Caco-2 (cell line): Measurements from ENCODE around the gene SRRD. TPM values are rescaled to one million over a fixed set of nuclear protein-coding genes. Genes with fewer than 3 reads are reported as not detected.

Experiments
- BruUV-seq: library from RNA; stranded (reverse); fragments of 400-500 nt; replicated peaks from 2 replicates; lab custom pipeline; 2021; lab: Mats Ljungman, UMichigan
- CTCF ChIA-PET: fragments of 300-600 bp; sonication (Branson Sonifier 250); formaldehyde crosslinking; loops from one replicate; lab custom pipeline; 2022; ENCODE audit warnings: antibody characterized with exemption; lab: Charles Lee
- POLR2A ChIA-PET: fragments of 300-600 bp; sonication (Branson Sonifier 250); formaldehyde crosslinking; loops from one replicate; lab custom pipeline; 2022; ENCODE audit warnings: antibody characterized with exemption; lab: Charles Lee
- DNase-seq, 2 experiments: peaks; one replicate each; pipeline versions ENCODE4 v3.0.0 to v3.0.0-alpha.2; 2020 to 2022
- H3K27me3 ChIP-seq: replicated peaks from 2 replicates; pipeline ENCODE4 v1.6.0; 2011; ENCODE audit warnings: low read length; ENCODE audit not compliant: control insufficient read depth, insufficient read depth
- H3K36me3 ChIP-seq: 2 replicates; pipeline ENCODE4 v1.5.1; 2011; ENCODE audit warnings: low read length; ENCODE audit not compliant: control insufficient read depth, insufficient read depth
- H3K4me1 ChIP-seq: fragments of 250-450 bp; sonication (Bioruptor Pico); 2 replicates; pipeline ENCODE4 v1.5.1; 2020; ENCODE audit warnings: mild to moderate bottlenecking
- H3K4me3 ChIP-seq: 2 replicates; pipeline ENCODE4 v1.5.1; 2011; ENCODE audit warnings: low read depth, mild to moderate bottlenecking, control low read depth, low read length
- H3K9me3 ChIP-seq: fragments of 250-450 bp; sonication (Bioruptor Pico); 2 replicates; pipeline ENCODE4 v1.5.1; 2020; ENCODE audit warnings: mild to moderate bottlenecking, moderate library complexity
- H3K27ac Mint-ChIP-seq: one replicate; pipeline ENCODE4 v1.8.0; 2022; ENCODE audit warnings: mixed read lengths; ENCODE audit not compliant: unreplicated experiment
- H3K27me3 Mint-ChIP-seq: one replicate; pipeline ENCODE4 v1.8.0; 2022; ENCODE audit warnings: mixed read lengths; ENCODE audit not compliant: insufficient read depth, unreplicated experiment
- H3K36me3 Mint-ChIP-seq: one replicate; pipeline ENCODE4 v1.8.0; 2022; ENCODE audit warnings: mild to moderate bottlenecking, mixed read lengths; ENCODE audit not compliant: insufficient read depth, unreplicated experiment
- H3K4me1 Mint-ChIP-seq: one replicate; pipeline ENCODE4 v1.8.0; 2022; ENCODE audit warnings: low read depth, mixed read lengths; ENCODE audit not compliant: unreplicated experiment
- H3K4me3 Mint-ChIP-seq: one replicate; pipeline ENCODE4 v1.8.0; 2022; ENCODE audit warnings: mild to moderate bottlenecking, moderate library complexity, mixed read lengths; ENCODE audit not compliant: unreplicated experiment
- H3K9me3 Mint-ChIP-seq: one replicate; pipeline ENCODE4 v1.8.0; 2022; ENCODE audit warnings: mixed read lengths; ENCODE audit not compliant: unreplicated experiment
- CTCF ChIP-seq, 2 experiments: fragments of 200-600 bp in 1 of 2; IDR thresholded peaks; 1 replicate in 1 of 2; 2 replicates in 1 of 2; pipeline versions ENCODE4 v1.5.1 to v1.8.0; 2011 to 2022; ENCODE audit warnings: antibody characterized with exemption in 1 of 2, control low read depth in 1 of 2, inconsistent platforms in 1 of 2, low read depth in 1 of 2, low read length in 1 of 2, mild to moderate bottlenecking in 1 of 2, moderate library complexity in 1 of 2; ENCODE audit not compliant: insufficient read depth in 1 of 2, severe bottlenecking in 1 of 2, unreplicated experiment in 1 of 2
- intact Hi-C: fragments of 100-400 bp; cut with micrococcal nuclease; formaldehyde crosslinking; loops from one replicate; pipeline ENCODE4 v1.10.0; 2022; ENCODE audit not compliant: unreplicated experiment
- total RNA-seq: library from RNA; stranded (reverse); gene quantifications from 2 replicates; pipeline ENCODE4 v1.2.3, GENCODE V29; 2022

The SRRD gene
- total RNA-seq, 1 experiment from 2014 or later = 21.8 TPM

- no TSS peak for BruUV-seq
- no peak overlapping the region for H3K4me3 Mint-ChIP-seq
- no peak for DNase-seq
- intact Hi-C loops = no loop called here
- H3K27ac Mint-ChIP-seq = no peak overlapping the region
- Histone ChIP-seq H3K4me1 (0 out of 2 replicates have a peak, but pooled peaks cover 5% of the 10 kb centered on the region), H3K4me3 (no peak overlapping the region), H3K36me3 (peaks cover 3% of the 10 kb centered on the region), H3K9me3 (no peaks in the 10 kb centered on the region), H3K27me3 (no peaks in the 10 kb centered on the region)
- peaks cover 33% of the 10 kb centered on the region for H3K36me3 Mint-ChIP-seq
- no peak for TF ChIP-seq CTCF (IDR thresholded peaks at IDR 0.05; ENCODE audit: insufficient read depth in 1 of 2, low read depth in 1 of 2, low read length in 1 of 2, severe bottlenecking in 1 of 2, unreplicated experiment in 1 of 2)
- peaks cover 2% of the 10 kb centered on the region for H3K4me1 Mint-ChIP-seq
- ChIA-PET POLR2A (no interaction called here), CTCF (no interaction called here)
- no peaks in the 10 kb centered on the region for H3K9me3 Mint-ChIP-seq
- no peaks in the 10 kb centered on the region for H3K27me3 Mint-ChIP-seq
Observed at GRCh38 chr22:26474682-26475081, 9.0 kb upstream of the SRRD start.

- H3K4me3 Mint-ChIP-seq = no peak overlapping the region
- Histone ChIP-seq H3K4me3 (no peak overlapping the region), H3K4me1 (0 out of 2 replicates have a peak, but pooled peaks cover 6% of the 10 kb centered on the region)
Observed at GRCh38 chr22:26476705-26477340, 6.9 kb upstream of the SRRD start.

GRCh38 chr22:26477341-26477731 lies 6.3 kb upstream of the SRRD start:
- TF ChIP-seq CTCF (IDR thresholded peaks at IDR 0.05; ENCODE audit: insufficient read depth in 1 of 2, low read depth in 1 of 2, low read length in 1 of 2, severe bottlenecking in 1 of 2, unreplicated experiment in 1 of 2) = no peak
- peaks cover 6% of the 10 kb centered on the region; the same call in 1 of the 2 replicates for H3K4me1 ChIP-seq
- Mint-ChIP-seq H3K27me3 (no peaks in the 10 kb centered on the region), H3K9me3 (no peaks in the 10 kb centered on the region), H3K4me3 (no peak overlapping the region), H3K4me1 (peaks cover 22% of the 10 kb centered on the region), H3K27ac (peak overlapping the region; percentile 49), H3K36me3 (peaks cover 27% of the 10 kb centered on the region)
- no peaks in the 10 kb centered on the region for H3K27me3 ChIP-seq
- H3K36me3 ChIP-seq = peaks cover 2% of the 10 kb centered on the region
- no peak for DNase-seq
- no TSS peak for BruUV-seq
- H3K4me3 ChIP-seq = no peak overlapping the region
- intact Hi-C loops = no loop called here
- no peaks in the 10 kb centered on the region for H3K9me3 ChIP-seq
- POLR2A ChIA-PET = no interaction called here
- CTCF ChIA-PET = no interaction called here

More at GRCh38 chr22:26476705-26477340, 6.9 kb upstream of the SRRD start:
- ChIA-PET CTCF (no interaction called here), POLR2A (no interaction called here)
- no peaks in the 10 kb centered on the region for H3K27me3 Mint-ChIP-seq
- Histone ChIP-seq H3K27me3 (no peaks in the 10 kb centered on the region), H3K9me3 (no peaks in the 10 kb centered on the region), H3K36me3 (peaks cover 2% of the 10 kb centered on the region)
- TF ChIP-seq CTCF (IDR thresholded peaks at IDR 0.05; ENCODE audit: insufficient read depth in 1 of 2, low read depth in 1 of 2, low read length in 1 of 2, severe bottlenecking in 1 of 2, unreplicated experiment in 1 of 2) = no peak
- intact Hi-C loops = no loop called here
- H3K4me1 Mint-ChIP-seq = peaks cover 18% of the 10 kb centered on the region
- no peak for DNase-seq
- H3K27ac Mint-ChIP-seq = no peak overlapping the region
- no TSS peak for BruUV-seq
- H3K36me3 Mint-ChIP-seq = peaks cover 27% of the 10 kb centered on the region
- H3K9me3 Mint-ChIP-seq = no peaks in the 10 kb centered on the region
